HG03045 (cell line): ENCODE results near the gene NEK11.

Experiments used
- ATAC-seq: cut with Tn5 transposase; IDR thresholded peaks from one replicate; pipeline ENCODE4 v1.9.1; 2021; ENCODE audit warnings: mild to moderate bottlenecking, moderate library complexity; ENCODE audit not compliant: unreplicated experiment

Gene NEK11

GRCh38 chr3:131393868-131394267 lies 367.2 kb downstream of the NEK11 start:
- ATAC-seq = no peak

- no peak for ATAC-seq
Measured at GRCh38 chr3:131394400-131394799, 367.7 kb downstream of the NEK11 start.

GRCh38 chr3:131396170-131396569 lies 369.5 kb downstream of the NEK11 start:
- ATAC-seq = no peak

- ATAC-seq = no peak
Measured at GRCh38 chr3:131397889-131398288, 371.2 kb downstream of the NEK11 start.
